Gastrocnemius medialis (tissue), 4 donors: ENCODE results near the gene SORT1.

Experiments
- POLR2A ChIP-seq, 2 donors: fragments of 450-650 bp; IDR thresholded peaks; one replicate each; pipeline ENCODE4 v1.6.1; 2017; ENCODE audit warnings: antibody characterized with exemption in 2 of 2, mild to moderate bottlenecking in 2 of 2, moderate library complexity in 2 of 2
- TF ChIP-seq, protein P1 (sequence below), 5 experiments: fragments of 450-650 bp in 3 of 5; fragments of 200-600 bp in 2 of 5; sonication (generic) in 2 of 5; IDR thresholded peaks in 4 of 5; conservative IDR thresholded peaks in 1 of 5; 1 replicate in 4 of 5; 2 replicates in 1 of 5; pipeline ENCODE4 v1.5.1; 2016 to 2019; ENCODE audit warnings: antibody characterized with exemption in 5 of 5, mild to moderate bottlenecking in 3 of 5, moderate library complexity in 3 of 5

DNA sequence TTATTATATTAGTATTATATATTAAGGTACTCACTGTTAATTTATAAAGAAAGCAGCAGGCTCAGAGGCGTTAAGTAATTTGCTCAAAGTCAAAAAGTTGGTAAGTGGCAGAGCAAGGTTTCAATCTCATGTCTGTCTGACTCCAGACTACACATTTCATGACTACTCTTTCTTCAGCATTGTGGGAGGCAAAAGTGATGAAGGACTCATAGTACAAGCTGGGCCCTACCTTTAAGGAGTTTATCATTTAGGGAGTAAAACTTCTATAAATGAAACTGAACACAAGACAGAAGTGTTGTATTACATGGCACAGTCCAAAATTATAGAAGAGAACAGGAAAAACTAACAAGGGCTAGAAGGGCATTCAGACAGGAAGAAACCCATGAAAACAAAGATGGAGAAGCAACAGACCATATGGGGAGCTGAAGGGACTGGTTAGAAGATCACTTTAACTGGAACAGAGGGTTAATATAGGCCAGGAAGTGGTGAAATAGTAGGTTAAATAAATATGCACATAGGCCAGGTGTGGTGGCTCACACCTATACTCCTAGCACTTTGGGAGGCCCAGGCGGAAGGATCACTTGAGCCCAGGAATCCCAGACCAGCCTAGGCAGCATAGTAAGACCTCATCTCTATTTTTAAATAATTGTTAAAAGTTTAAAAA is 11.5 kb downstream of the SORT1 start:
- TF ChIP-seq, protein P1, sequence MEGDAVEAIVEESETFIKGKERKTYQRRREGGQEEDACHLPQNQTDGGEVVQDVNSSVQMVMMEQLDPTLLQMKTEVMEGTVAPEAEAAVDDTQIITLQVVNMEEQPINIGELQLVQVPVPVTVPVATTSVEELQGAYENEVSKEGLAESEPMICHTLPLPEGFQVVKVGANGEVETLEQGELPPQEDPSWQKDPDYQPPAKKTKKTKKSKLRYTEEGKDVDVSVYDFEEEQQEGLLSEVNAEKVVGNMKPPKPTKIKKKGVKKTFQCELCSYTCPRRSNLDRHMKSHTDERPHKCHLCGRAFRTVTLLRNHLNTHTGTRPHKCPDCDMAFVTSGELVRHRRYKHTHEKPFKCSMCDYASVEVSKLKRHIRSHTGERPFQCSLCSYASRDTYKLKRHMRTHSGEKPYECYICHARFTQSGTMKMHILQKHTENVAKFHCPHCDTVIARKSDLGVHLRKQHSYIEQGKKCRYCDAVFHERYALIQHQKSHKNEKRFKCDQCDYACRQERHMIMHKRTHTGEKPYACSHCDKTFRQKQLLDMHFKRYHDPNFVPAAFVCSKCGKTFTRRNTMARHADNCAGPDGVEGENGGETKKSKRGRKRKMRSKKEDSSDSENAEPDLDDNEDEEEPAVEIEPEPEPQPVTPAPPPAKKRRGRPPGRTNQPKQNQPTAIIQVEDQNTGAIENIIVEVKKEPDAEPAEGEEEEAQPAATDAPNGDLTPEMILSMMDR (IDR thresholded peaks at IDR 0.05 in 4 of 5, conservative IDR thresholded peaks at IDR 0.05 in 1 of 5), result no peak
- TF ChIP-seq POLR2A (IDR thresholded peaks at IDR 0.05), result no peak
